HepG2 (cell line): ENCODE measurements around the gene MRPL37. TPM values are rescaled to one million over a fixed set of nuclear protein-coding genes. Genes with fewer than 3 reads are reported as not detected.

Experiments
- DDIT3 ChIP-seq: sonication (generic); formaldehyde crosslinking; IDR thresholded peaks from 2 replicates; pipeline ENCODE4 v1.4.0; 2020; ENCODE audit warnings: mild to moderate bottlenecking, missing genetic modification reagents
- DNMT1 ChIP-seq: sonication (generic); formaldehyde crosslinking; IDR thresholded peaks from 2 replicates; pipeline ENCODE4 v1.5.1; 2020; ENCODE audit warnings: mild to moderate bottlenecking, missing genetic modification reagents
- HMGXB3 ChIP-seq: sonication (generic); formaldehyde crosslinking; IDR thresholded peaks from 2 replicates; pipeline ENCODE4 v1.4.0; 2020; ENCODE audit warnings: missing genetic modification reagents, borderline replicate concordance
- RFXANK ChIP-seq: IDR thresholded peaks from 2 replicates; pipeline ENCODE4 v1.6.1; 2016
- RXRB ChIP-seq: IDR thresholded peaks from 2 replicates; pipeline ENCODE4 v1.6.1; 2016; ENCODE audit warnings: borderline replicate concordance, missing genetic modification reagents, missing compliant biosample characterization
- TAF15 ChIP-seq: fragments of 200-400 bp; formaldehyde crosslinking; IDR thresholded peaks from one replicate; pipeline ENCODE4 v1.6.1; 2018; ENCODE audit warnings: mild to moderate bottlenecking, low read depth, low read length; ENCODE audit not compliant: poor library complexity, severe bottlenecking
- TFE3 ChIP-seq: IDR thresholded peaks from 2 replicates; pipeline ENCODE4 v1.6.1; 2016
- ZNF12 ChIP-seq: sonication (generic); formaldehyde crosslinking; IDR thresholded peaks from 2 replicates; pipeline ENCODE4 v1.5.0; 2020; ENCODE audit warnings: missing genetic modification reagents
- ZNF34 ChIP-seq: sonication (generic); formaldehyde crosslinking; IDR thresholded peaks from 2 replicates; pipeline ENCODE4 v1.4.0; 2020; ENCODE audit warnings: mild to moderate bottlenecking, missing genetic modification reagents, borderline replicate concordance
- ZNF546 ChIP-seq: sonication (generic); formaldehyde crosslinking; conservative IDR thresholded peaks from 2 replicates; pipeline ENCODE4 v1.8.1; 2023; ENCODE audit warnings: mild to moderate bottlenecking, missing genetic modification reagents
- ZNF557 ChIP-seq: sonication (generic); formaldehyde crosslinking; IDR thresholded peaks from 2 replicates; pipeline ENCODE4 v1.4.0; 2020; ENCODE audit warnings: missing genetic modification reagents
- ZNF629 ChIP-seq: sonication (generic); formaldehyde crosslinking; conservative IDR thresholded peaks from 2 replicates; pipeline ENCODE4 v1.5.0; 2020; ENCODE audit warnings: missing genetic modification reagents
- ZNF747 ChIP-seq: sonication (generic); formaldehyde crosslinking; IDR thresholded peaks from 2 replicates; pipeline ENCODE4 v1.8.1; 2023; ENCODE audit warnings: missing genetic modification reagents, mild to moderate bottlenecking, borderline replicate concordance
- polyA plus RNA-seq, 8 experiments: library from polyadenylated mRNA; depleted of rRNA in 3 of 8; stranded (reverse) in 7 of 8; unstranded in 1 of 8; fragments of >200 nt; fragmentation: Illumina TruSeq in 4 of 8; extraction: Trizol in 4 of 8; gene quantifications; 2 replicates each; pipeline versions ENCODE4 v1.2.1 to v1.2.3, GENCODE V29; 2011 to 2016; ENCODE audit warnings: low read depth in 4 of 8, missing spikeins in 1 of 8, mixed read lengths in 1 of 8; ENCODE audit not compliant: insufficient read depth in 1 of 8
- total RNA-seq, 5 experiments: library from RNA; depleted of rRNA; stranded (reverse); fragments of >200 nt; fragmentation: Illumina TruSeq; extraction: Trizol; gene quantifications; 2 replicates each; pipeline ENCODE4 v1.2.3, GENCODE V29; 2016; ENCODE audit warnings: low read depth in 1 of 5
- TF ChIP-seq, protein P1 (sequence below): sonication (generic); formaldehyde crosslinking; IDR thresholded peaks from 2 replicates; pipeline ENCODE4 v1.8.1; 2023; ENCODE audit warnings: mild to moderate bottlenecking, inconsistent platforms, moderate library complexity, missing genetic modification reagents, borderline replicate concordance
- TF ChIP-seq, protein P2 (sequence below): sonication (generic); formaldehyde crosslinking; conservative IDR thresholded peaks from 2 replicates; pipeline ENCODE4 v1.8.0; 2022; ENCODE audit warnings: missing genetic modification reagents

The MRPL37 gene
- total and polyA plus RNA-seq, 2 of the 13 experiments (the other 11 are each of a cell fraction or from before 2014, with no cell fraction given), result 31.7 to 127 TPM

GRCh38 chr1:54199765-54200518 lies at the start of gene MRPL37, which contains the start of gene CYB5RL (continued):
- peak; percentile 37; the same call in 1 of the 2 replicates for TF ChIP-seq HMGXB3 (CRISPR knock-in tag)
- TF ChIP-seq, protein P1, sequence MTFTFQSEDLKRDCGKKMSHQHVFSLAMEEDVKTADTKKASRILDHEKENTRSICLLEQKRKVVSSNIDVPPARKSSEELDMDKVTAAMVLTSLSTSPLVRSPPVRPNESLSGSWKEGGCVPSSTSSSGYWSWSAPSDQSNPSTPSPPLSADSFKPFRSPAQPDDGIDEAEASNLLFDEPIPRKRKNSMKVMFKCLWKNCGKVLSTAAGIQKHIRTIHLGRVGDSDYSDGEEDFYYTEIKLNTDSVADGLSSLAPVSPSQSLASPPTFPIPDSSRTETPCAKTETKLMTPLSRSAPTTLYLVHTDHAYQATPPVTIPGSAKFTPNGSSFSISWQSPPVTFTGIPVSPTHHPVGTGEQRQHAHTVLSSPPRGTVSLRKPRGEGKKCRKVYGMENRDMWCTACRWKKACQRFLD (CRISPR knock-in tag), result no peak
- TF ChIP-seq, protein P2, sequence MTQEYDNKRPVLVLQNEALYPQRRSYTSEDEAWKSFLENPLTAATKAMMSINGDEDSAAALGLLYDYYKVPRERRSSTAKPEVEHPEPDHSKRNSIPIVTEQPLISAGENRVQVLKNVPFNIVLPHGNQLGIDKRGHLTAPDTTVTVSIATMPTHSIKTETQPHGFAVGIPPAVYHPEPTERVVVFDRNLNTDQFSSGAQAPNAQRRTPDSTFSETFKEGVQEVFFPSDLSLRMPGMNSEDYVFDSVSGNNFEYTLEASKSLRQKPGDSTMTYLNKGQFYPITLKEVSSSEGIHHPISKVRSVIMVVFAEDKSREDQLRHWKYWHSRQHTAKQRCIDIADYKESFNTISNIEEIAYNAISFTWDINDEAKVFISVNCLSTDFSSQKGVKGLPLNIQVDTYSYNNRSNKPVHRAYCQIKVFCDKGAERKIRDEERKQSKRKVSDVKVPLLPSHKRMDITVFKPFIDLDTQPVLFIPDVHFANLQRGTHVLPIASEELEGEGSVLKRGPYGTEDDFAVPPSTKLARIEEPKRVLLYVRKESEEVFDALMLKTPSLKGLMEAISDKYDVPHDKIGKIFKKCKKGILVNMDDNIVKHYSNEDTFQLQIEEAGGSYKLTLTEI (CRISPR knock-in tag), result no peak
- no peak for TF ChIP-seq RXRB (CRISPR knock-in tag)
- no peak for TF ChIP-seq ZNF629 (CRISPR knock-in tag)
- TF ChIP-seq DNMT1 (CRISPR knock-in tag), result 0 out of 2 replicates have a peak, but pooled peaks have one; percentile 46
- no peak for TF ChIP-seq ZNF12 (CRISPR knock-in tag)
- 0 out of 2 replicates have a peak, but pooled peaks have one; percentile 50 for TF ChIP-seq TFE3 (CRISPR knock-in tag)
- 0 out of 2 replicates have a peak, but pooled peaks have one; percentile 64 for TF ChIP-seq ZNF747
- TF ChIP-seq DDIT3 (CRISPR knock-in tag), result no peak
- peak; percentile 79 for TF ChIP-seq TAF15
- 0 out of 2 replicates have a peak, but pooled peaks have one; percentile 56 for TF ChIP-seq ZNF546 (CRISPR knock-in tag)
- TF ChIP-seq ZNF34 (CRISPR knock-in tag), result no peak
- 0 out of 2 replicates have a peak, but pooled peaks have one; percentile 41 for TF ChIP-seq RFXANK (CRISPR knock-in tag)
- TF ChIP-seq ZNF557, result no peak; the same call in 1 of the 2 replicates
